NCI-H748 (cell line): ENCODE data around the gene GP1BA.
"Not testable (repeated sequence)": the region's sequence is repeated elsewhere in the genome, so short reads cannot be mapped to it uniquely, and the experiment has no call there.

Source experiments
- DNase-seq: peaks from one replicate; lab custom pipeline; 2025; ENCODE audit not compliant: unreplicated experiment; lab: John Stamatoyannopoulos, UW

The GP1BA gene

DNA sequence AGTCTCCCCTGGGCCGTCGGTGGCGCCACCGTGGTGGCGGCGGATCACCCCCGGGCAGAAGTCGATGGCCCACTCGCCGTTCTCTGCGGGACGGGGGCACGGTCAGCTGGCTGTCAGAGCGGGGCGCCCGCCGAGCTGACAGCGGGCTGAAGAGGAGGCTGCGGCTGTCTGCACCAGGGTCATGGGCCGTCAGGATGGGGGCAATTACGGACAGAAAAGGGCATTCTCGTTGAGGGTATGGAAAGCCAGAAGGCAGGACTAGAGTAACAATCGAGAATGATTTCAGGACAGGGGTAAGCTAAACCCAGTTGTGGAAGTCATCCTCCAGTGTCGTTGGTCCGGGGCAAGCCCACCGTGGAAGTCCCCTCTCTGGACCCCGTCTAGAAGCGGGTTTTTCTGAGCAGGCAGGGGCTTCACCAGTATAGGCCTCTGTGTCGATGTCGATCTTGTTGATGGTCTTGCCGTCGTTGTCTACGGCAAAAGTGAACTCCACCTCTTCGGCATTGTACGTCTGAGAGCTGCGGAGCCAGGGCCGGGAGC is 30.9 kb upstream of the GP1BA start:
- no peak for DNase-seq

DNA sequence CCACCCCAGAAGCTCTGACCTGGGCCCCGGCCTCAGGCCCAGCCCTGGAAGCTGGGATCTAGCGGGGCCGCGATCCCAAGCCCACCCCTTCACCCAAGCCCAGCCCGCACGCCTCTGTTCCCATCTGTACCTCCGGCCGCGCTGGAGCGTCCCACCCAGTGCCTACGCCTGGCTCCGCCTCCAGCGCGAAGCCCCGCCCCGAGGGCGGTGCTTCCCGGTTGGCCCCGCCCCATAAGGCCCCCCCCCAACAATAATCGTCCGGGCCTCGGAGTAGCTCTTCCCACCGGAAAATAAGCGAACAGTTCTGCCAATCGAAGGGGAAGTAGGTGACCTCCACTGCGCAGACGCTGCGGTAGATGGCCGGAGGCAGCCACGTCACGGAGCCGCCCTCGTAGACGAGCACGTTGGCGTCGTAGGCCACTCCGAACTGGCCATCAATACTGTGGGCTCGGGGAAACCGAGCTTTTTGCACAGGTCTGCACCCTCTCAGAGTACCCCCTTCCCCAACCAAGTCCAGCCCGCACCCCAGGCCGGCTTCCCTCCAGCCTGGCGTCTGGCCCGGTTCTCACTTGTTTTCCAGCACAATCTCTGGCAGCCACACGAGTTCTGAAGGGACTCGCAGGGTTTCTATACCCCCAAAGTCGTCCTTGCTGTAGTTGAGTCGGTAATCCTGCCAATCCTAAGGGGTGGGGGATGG is 30.3 kb upstream of the GP1BA start:
- no peak for DNase-seq

GRCh38 chr17:4902540-4902939 is 29.5 kb upstream of the GP1BA start:
- DNase-seq: no peak

- peak; percentile 93 for DNase-seq
Measured at GRCh38 chr17:4903051-4903818, 28.8 kb upstream of the GP1BA start, which contains the start of gene CHRNE. TSS of gene CHRNE (minus strand) at chr17:4903098. CDS start at chr17:4903063, 35 bp downstream.

- not testable (repeated sequence) for DNase-seq
Measured at GRCh38 chr17:4906642-4907041, 25.4 kb upstream of the GP1BA start.

GRCh38 chr17:4908301-4908700 is 23.8 kb upstream of the GP1BA start:
- no peak for DNase-seq

GRCh38 chr17:4908711-4909496 is 23.2 kb upstream of the GP1BA start:
- DNase-seq: peak; percentile 88

- no peak for DNase-seq
Measured at GRCh38 chr17:4913994-4914393, 18.1 kb upstream of the GP1BA start.

DNA sequence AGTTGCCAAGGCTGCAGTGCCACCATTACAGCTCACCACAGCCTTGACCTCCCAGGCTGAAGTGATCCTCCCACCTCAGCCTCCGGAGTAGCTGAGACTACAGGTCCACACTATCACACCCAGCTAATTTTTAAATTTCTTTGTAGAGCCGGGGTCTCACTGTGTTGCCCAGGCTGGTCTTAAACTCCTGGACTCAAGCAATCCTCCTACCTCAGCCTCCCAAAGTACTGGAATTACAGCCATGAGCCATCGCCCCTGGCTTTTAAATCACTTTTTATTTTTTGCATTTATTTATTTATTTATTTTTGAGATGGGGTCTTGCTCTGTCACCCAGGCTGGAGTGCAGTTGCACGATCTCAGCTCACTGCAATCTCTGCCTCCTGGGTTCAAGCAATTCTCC is 17.5 kb upstream of the GP1BA start:
- DNase-seq: not testable (repeated sequence)

- DNase-seq: no peak
Measured at GRCh38 chr17:4919511-4920047, 12.5 kb upstream of the GP1BA start.

- no peak for DNase-seq
Measured at GRCh38 chr17:4920351-4921048, 11.6 kb upstream of the GP1BA start.

DNA sequence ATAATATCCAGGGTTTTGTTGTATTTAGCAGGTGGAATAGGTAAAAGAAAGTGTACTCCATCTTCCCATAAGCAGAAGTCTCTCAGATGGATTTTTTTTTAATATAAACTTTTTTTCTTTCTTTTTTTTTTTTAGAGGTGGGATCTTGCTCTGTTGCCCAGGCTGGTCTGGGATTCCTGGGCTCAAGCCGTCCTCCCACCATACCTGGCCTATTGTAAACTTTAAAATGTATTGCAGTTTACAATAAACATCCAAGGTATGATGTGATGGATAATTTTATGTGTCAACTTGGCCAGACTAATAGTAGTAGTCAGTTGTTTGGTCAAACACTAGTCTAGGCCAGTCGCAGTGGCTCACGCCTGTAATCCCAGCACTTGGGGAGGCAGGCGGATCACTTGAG is 10.8 kb upstream of the GP1BA start:
- DNase-seq: no peak

GRCh38 chr17:4926577-4927335 is 5.3 kb upstream of the GP1BA start:
- DNase-seq: not testable (repeated sequence)

- DNase-seq: no peak
Measured at GRCh38 chr17:4928881-4929280, 3.2 kb upstream of the GP1BA start.

- no peak for DNase-seq
Measured at GRCh38 chr17:4932756-4933155, 679 bp downstream of the GP1BA start.

DNA sequence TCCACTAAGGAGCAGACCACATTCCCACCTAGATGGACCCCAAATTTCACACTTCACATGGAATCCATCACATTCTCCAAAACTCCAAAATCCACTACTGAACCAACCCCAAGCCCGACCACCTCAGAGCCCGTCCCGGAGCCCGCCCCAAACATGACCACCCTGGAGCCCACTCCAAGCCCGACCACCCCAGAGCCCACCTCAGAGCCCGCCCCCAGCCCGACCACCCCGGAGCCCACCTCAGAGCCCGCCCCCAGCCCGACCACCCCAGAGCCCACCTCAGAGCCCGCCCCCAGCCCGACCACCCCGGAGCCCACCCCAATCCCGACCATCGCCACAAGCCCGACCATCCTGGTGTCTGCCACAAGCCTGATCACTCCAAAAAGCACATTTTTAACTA is 1.6 kb downstream of the GP1BA start:
- no peak for DNase-seq

- peak; percentile 24 for DNase-seq
Measured at GRCh38 chr17:4934173-4934979, 2.3 kb downstream of the GP1BA start.

DNA sequence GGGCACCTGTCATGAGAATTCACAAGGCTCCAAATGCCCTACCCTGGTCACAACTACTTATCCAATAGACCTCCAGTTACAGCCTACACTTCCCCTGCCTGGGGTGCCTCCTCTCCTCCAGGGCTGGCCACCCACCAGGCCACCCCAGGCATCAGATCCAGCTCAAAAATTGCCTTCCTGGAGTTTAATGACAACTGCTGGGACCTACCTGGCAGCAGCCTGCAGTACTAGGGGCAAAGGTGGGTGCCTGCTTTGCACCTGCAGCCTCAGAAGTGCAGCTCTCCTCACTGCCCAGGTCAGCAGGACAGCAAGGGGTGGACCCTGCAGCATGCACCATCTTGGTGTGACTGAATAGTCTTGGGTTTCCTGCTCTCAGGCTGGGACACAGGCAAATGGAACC is 3.6 kb downstream of the GP1BA start:
- DNase-seq: no peak

DNA sequence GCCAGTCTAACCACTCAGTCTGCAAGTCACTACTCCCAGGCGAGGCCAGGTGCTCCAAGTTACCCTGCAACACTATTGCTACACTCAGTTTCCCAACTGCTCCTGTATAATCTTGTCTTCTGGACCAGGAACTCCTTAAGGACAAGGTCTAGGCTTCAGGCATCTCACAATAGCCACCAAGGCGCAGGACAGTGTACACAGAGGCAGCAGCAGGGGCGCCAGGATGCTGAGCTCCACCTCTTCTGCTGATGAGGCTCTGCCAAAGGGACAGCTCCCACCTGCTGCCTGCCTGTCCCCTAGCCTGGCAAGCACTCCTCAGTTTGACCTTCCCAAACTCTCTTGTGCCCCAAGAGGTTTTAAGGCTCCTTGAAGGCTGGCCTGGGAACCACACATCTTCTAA is 4.4 kb downstream of the GP1BA start:
- DNase-seq: no peak
